HG02623 (cell line): ENCODE results near the gene PLA2G5.
"Not testable (repeated sequence)": the region's sequence is repeated elsewhere in the genome, so short reads cannot be mapped to it uniquely, and the experiment has no call there.

Source experiments
- ATAC-seq: cut with Tn5 transposase; IDR thresholded peaks from one replicate; pipeline ENCODE4 v1.9.1; 2021; ENCODE audit warnings: moderate library complexity; ENCODE audit not compliant: unreplicated experiment

PLA2G5 gene

GRCh38 chr1:20069874-20070273 lies at the start of gene PLA2G5:
TSS of gene PLA2G5 (plus strand) at chr1:20070194. CDS start at chr1:20084831, 14,637 bp downstream.
- ATAC-seq = no peak

DNA sequence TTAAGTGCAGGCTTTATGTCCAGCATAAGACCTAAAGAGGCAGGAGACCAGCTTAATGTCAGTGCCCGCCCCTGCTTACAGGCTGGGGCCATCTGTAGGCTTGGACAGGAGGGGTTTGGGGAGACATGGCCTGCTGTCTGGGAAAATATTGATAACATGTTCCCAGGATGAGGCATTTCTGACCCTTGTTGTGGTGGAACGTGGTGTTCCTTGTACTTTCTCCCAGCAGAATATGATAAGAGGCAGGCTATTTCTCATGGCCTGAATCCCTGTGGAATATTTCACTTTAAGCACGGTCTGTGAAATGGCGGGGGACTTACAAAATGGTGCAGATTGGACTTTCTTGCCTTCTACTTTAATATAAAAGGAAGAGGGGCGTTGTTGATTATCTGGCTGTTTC lies 41.9 kb upstream of the PLA2G5 start:
- ATAC-seq = no peak

DNA sequence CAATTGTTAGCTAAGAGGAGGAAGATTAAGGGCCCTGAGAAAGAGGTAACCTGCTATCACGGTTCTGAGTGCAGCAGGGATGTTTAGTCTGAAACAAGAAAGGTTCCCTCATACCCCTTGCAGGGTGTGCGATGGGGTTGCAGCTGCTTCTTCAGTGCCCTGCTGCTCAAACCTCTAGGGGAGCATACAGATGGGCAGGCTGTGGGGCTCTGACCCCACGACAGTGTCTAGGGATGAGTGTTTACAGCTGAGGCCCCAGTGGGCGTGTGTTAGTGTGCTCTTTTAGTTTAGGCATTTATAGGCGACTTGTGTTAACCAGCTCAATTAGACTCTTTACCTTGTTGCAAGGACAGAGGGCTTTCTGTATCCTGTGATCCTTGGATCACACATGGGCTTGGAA lies 41.3 kb upstream of the PLA2G5 start:
- no peak for ATAC-seq

GRCh38 chr1:20029178-20029912 lies 40.6 kb upstream of the PLA2G5 start:
- ATAC-seq = no peak

DNA sequence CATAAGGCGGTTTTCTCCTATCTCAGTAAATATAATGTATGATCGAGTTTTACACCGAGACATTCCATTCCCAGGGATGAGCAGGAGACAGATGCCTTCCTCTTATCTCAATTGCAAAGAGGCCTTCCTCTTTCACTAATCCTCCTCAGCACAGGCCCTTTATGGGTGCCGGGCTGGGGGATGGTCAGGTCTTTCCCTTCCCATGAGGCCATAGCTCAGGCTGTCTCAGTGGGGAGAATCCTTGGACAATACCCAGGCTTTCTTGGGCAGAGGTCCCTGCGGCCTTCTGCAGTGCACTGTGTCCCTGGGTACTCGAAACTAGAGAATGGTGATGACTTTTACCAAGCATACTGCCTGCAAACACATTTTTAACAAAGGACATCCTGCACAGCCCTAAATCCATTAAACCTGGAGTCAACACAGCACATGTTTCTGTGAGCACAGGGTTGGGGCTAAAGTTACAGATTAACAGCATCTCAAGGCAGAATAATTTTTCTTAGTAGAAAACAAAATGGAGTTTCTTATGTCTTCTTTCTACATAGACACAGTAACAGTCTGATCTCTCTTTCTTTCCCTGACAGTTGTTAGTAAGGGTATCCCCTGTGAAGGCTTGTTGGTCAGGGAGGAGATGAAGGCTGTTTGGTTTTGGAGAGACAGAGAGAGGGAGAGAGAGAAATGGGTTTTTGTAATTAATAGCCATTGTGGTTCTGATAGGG lies 39.4 kb upstream of the PLA2G5 start:
- ATAC-seq = not testable (repeated sequence)

- ATAC-seq = no peak
These were observed 38.8 kb upstream of the PLA2G5 start for GRCh38 chr1:20031161-20031560.

DNA sequence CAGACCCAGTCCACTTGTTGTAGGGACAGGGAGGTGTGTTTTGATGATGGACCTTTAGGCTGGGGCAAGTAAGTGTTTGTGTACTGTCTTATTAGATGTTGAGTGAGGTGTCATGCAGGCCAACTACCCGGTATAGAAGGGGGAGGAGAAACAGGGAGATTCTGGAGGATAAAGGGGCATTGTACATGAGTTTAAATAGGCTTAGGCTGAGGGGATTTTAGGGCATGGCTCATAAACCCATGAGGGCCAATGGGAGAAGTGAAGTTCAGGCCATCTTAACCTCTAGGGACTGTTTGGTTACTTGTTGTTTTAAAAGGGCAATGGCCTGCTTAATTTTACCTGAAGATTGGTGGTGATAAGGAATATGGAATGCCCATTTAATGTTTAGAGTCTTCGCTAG lies 38.2 kb upstream of the PLA2G5 start:
- ATAC-seq = no peak

- no peak for ATAC-seq
These were observed 37.6 kb upstream of the PLA2G5 start for GRCh38 chr1:20032425-20032824.

DNA sequence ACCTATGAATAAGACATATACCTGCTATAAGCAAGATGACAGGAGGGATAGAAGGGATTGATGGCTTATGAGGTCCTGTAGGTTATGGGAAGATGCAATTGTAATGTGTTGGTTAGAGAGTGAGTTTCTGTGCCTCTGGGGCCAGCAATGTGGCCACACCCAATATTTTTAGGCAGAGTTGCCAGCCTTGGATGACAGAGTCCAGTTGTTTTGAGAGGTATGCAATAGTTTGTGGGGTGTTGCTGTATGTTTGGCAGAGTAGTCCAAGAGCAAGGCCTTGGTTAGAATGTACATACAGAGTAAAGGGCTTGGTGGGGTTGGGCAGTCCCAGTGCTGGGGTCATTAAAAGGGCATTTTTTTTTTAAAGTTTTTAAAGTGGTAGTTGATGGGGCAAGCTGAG lies 36.6 kb upstream of the PLA2G5 start:
- ATAC-seq = no peak

GRCh38 chr1:20035114-20035513 lies 34.9 kb upstream of the PLA2G5 start:
- no peak for ATAC-seq

DNA sequence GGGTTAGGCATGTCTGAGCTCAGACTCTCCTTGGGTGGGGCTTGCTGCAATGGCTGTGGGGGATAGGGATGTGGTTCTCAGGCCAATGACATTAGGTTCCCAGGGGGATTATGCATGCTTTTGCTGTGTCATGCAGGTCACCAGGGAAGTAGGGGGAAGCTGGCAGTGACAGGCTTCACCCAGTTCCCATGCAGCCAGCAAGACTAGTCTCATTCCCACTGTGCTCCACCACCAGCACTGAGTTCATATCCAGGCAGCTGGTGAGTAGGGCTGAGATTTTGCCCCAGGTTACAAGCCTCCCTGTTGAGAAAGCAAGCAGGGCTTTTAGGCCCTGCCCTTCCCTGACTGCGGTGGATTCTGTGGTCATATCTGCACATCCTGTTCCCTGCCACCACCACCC lies 32.1 kb upstream of the PLA2G5 start:
- ATAC-seq = no peak

DNA sequence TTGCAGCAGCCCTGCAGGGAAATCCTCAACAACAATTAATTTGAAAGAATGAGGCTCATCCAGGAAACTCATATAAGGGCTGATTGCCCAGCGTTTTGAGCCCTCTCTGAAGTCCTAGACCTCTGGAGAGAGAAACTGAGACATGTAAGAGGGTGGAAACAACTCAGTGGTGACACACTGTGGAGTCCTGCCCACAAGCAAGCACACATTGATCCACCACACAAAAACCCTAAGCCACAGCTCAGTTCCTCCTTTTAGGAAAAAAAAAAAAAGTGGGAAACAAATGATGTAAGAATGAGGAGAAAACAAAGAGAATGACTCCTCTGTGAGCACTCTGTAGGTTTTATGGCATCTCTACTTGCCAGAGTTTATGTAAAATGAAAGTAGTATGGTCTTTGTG lies 22.9 kb upstream of the PLA2G5 start:
- ATAC-seq = no peak

DNA sequence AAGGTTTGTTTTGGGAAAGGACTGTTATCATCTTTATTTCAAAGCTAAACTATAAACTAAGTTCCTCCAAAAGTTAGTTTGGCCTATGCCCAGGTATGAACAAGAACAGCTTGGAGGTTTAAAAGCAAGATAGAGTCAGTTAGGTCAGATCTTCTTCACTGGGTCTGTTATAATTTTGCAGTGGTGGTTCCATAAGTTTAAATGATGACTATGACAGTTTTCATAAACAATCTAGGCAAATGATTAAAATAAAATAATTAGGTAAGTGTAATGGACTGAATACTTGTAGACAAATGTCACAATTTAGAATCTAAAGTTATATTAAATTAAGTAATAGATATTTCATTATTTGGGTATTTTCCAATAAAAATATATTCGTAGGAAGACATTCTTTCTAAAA lies 21.4 kb upstream of the PLA2G5 start:
- no peak for ATAC-seq

GRCh38 chr1:20049056-20049798 lies 20.8 kb upstream of the PLA2G5 start:
- ATAC-seq = not testable (repeated sequence)

DNA sequence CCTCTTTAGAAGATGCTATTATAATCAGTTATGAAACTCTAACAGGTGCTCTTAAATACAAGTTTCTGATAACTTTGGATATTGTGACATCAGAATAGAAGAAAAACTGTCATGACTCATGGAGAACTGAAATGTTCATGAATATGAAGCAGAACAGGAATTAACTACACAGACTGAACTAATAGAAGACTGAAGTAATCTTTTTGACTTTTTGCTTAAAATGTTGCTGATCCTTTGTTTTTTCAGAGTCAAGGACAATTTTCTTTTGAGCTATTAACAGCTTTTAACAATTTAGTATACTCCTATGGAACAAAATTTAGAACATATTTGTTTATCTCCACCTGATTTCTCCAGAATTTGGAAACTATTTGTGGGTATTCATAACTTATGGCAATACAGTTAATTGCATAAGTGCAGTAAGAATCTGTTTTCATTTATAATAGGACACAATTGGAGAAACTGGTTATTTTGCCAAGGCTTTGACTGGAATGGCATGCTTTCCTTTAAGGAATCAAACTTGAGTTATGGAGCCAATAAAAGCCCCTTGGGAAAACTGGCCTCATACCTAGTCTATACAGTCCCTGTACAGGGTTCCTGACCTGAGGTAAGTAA lies 18.7 kb upstream of the PLA2G5 start:
- no peak for ATAC-seq

DNA sequence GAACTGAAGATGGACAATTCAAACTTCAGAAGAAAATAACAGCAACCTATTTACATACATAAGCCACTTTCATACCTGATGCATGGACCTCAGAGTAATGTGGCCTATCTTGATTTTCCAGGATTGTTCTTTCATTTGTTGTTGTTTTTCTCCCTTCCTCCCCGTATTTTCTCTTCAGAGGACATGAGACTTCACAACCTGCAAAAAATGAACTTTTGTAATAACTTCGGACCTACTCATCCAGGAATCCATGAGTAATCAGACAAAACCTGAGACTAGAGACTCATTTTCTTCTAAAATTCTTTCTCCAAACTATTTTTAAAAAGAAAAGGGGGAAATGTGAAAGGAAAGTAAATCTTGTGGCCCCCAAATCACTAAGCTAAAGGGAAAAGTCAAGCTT lies 17.6 kb upstream of the PLA2G5 start:
- no peak for ATAC-seq

GRCh38 chr1:20057886-20058420 lies 12.0 kb upstream of the PLA2G5 start:
- no peak for ATAC-seq

GRCh38 chr1:20058531-20058930 lies 11.5 kb upstream of the PLA2G5 start:
- no peak for ATAC-seq

- no peak for ATAC-seq
These were observed 10.1 kb upstream of the PLA2G5 start for GRCh38 chr1:20059847-20060246.

DNA sequence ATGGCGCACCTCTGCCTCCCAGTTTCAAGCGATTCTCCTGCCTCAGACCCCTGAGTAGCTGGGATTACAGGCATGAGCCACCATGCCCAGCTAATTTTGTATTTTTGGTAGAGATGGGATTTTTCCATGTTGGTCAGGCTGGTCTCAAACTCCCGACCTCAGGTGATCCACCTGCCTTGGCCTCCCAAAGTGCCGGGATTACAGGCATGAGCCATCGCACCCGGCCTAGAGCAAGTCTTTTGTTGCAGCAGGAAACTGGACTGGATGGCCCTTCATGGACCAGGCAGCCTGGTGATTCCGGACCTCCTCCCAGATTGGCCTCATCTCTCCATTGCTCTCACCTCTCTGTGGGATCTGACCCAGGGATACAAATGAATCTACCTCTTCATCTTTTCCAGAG lies 9.2 kb upstream of the PLA2G5 start:
- not testable (repeated sequence) for ATAC-seq

- no peak for ATAC-seq
These were observed 8.1 kb upstream of the PLA2G5 start for GRCh38 chr1:20061866-20062265.
